HCT116 (cell line): ENCODE results near the gene ZSCAN16. TPM values are rescaled to one million over a fixed set of nuclear protein-coding genes. Genes with fewer than 3 reads are reported as not detected.

ENCODE experiments used
- ATAC-seq: fragments of 200-7000 bp; cut with Tn5 transposase; 2 replicates; pipeline ENCODE4 v1.9.1; 2020; ENCODE audit warnings: mild to moderate bottlenecking, moderate library complexity
- BruUV-seq: library from RNA; stranded (reverse); fragments of 400-500 nt; replicated peaks from 2 replicates; lab custom pipeline; 2021; lab: Mats Ljungman, UMichigan
- CTCF ChIA-PET: fragments of 300-600 bp; sonication (Branson Sonifier 250); formaldehyde crosslinking; loops from one replicate; lab custom pipeline; 2021; ENCODE audit warnings: antibody characterized with exemption; lab: Charles Lee
- POLR2A ChIA-PET: fragments of 300-600, 350-600 bp; sonication (Branson Sonifier 250); formaldehyde crosslinking; loops from one replicate; lab custom pipeline; 2021; ENCODE audit warnings: antibody characterized with exemption; lab: Charles Lee
- RAD21 ChIA-PET, 2 experiments: fragments of 300-600 bp; sonication (Branson Sonifier 250); formaldehyde crosslinking; loops; one replicate each; lab custom pipeline; 2023; ENCODE audit warnings: low total read pairs in 2 of 2; ENCODE audit not compliant: uncharacterized antibody in 2 of 2, unreplicated experiment in 2 of 2, low non-redundant PET in 1 of 2; lab: Charles Lee
- DNase-seq: peaks from one replicate; pipeline ENCODE4 v3.0.0-alpha.2; 2010; ENCODE audit warnings: low read depth, low spot score
- H2AFZ ChIP-seq: fragments of 200-600 bp; shearing (Covaris generic), sonication (generic); 2 replicates; pipeline ENCODE4 v1.6.1; 2017; ENCODE audit warnings: low read depth, mixed run types, mixed read lengths, antibody characterized with exemption, low read length; ENCODE audit not compliant: poor library complexity, severe bottlenecking
- H3K27ac ChIP-seq: 2 replicates; pipeline ENCODE4 v1.5.1; 2012; ENCODE audit warnings: low read depth, low read length
- H3K27me3 ChIP-seq: fragments of 200-600 bp; sonication (generic); 2 replicates; pipeline ENCODE4 v1.6.1; 2016; ENCODE audit warnings: mixed run types, low read length, mixed read lengths; ENCODE audit not compliant: insufficient read depth
- H3K36me3 ChIP-seq, 2 experiments: fragments of 200-500 bp in 1 of 2; fragments of 200-600 bp in 1 of 2; sonication (Bioruptor generic) in 1 of 2; sonication (generic) in 1 of 2; 2 replicates each; pipeline versions ENCODE4 v1.5.1 to v1.6.1; 2014 to 2016; ENCODE audit warnings: low read length in 2 of 2, inconsistent platforms in 1 of 2, mixed read lengths in 1 of 2, mixed run types in 1 of 2; ENCODE audit not compliant: insufficient read depth in 2 of 2, control insufficient read depth in 1 of 2
- H3K4me1 ChIP-seq, 2 experiments: fragments of 200-600 bp in 1 of 2; sonication (generic) in 1 of 2; 2 replicates each; pipeline versions ENCODE4 v1.5.1 to v1.6.1; 2012 to 2017; ENCODE audit warnings: low read length in 2 of 2, inconsistent platforms in 1 of 2, mild to moderate bottlenecking in 1 of 2, mixed read lengths in 1 of 2, mixed run types in 1 of 2, moderate library complexity in 1 of 2; ENCODE audit not compliant: insufficient read depth in 2 of 2, control insufficient read depth in 1 of 2
- H3K4me2 ChIP-seq: fragments of 200-600 bp; sonication (generic); 2 replicates; pipeline ENCODE4 v1.6.1; 2017; ENCODE audit warnings: mixed run types, low read length, mixed read lengths
- H3K4me3 ChIP-seq, 2 experiments: fragments of 200-600 bp in 1 of 2; sonication (generic) in 1 of 2; replicated peaks in 1 of 2; 2 replicates each; pipeline ENCODE4 v1.5.1; 2011 to 2016; ENCODE audit warnings: low read length in 2 of 2, control low read depth in 1 of 2, low read depth in 1 of 2, mild to moderate bottlenecking in 1 of 2, mixed read lengths in 1 of 2, mixed run types in 1 of 2
- H3K79me2 ChIP-seq: fragments of 200-600 bp; sonication (generic); 2 replicates; pipeline ENCODE4 v1.6.1; 2017; ENCODE audit warnings: mild to moderate bottlenecking, mixed run types, low read length, moderate library complexity, mixed read lengths; ENCODE audit not compliant: insufficient read depth
- H3K9ac ChIP-seq: fragments of 200-600 bp; sonication (generic); 2 replicates; pipeline ENCODE4 v1.6.1; 2016; ENCODE audit warnings: low read length, mixed read lengths
- H3K9me2 ChIP-seq: fragments of 200-600 bp; sonication (generic), shearing (Covaris generic); 2 replicates; pipeline ENCODE4 v1.6.1; 2017; ENCODE audit warnings: mixed run types, mild to moderate bottlenecking, moderate library complexity; ENCODE audit not compliant: insufficient read depth
- H3K9me3 ChIP-seq, 2 experiments: fragments of 200-500 bp in 1 of 2; fragments of 200-600 bp in 1 of 2; sonication (Bioruptor generic) in 1 of 2; sonication (generic) in 1 of 2; 2 replicates each; pipeline ENCODE4 v1.6.1; 2014 to 2017; ENCODE audit warnings: low read length in 2 of 2, mixed read lengths in 2 of 2, inconsistent platforms in 1 of 2, low read depth in 1 of 2, mild to moderate bottlenecking in 1 of 2, mixed run types in 1 of 2, moderate library complexity in 1 of 2; ENCODE audit not compliant: control insufficient read depth in 1 of 2, insufficient read depth in 1 of 2
- H4K20me1 ChIP-seq: fragments of 200-600 bp; sonication (generic), shearing (Covaris generic); 2 replicates; pipeline ENCODE4 v1.6.1; 2017; ENCODE audit warnings: mixed run types, mild to moderate bottlenecking, moderate library complexity; ENCODE audit not compliant: insufficient read depth
- CBX3 ChIP-seq: IDR thresholded peaks from 2 replicates; pipeline ENCODE4 v1.6.1; 2012; ENCODE audit warnings: low read depth
- CEBPB ChIP-seq: IDR thresholded peaks from 2 replicates; pipeline ENCODE4 v1.6.1; 2012; ENCODE audit warnings: low read depth
- CTCF ChIP-seq, 3 experiments: fragments of 200-600 bp in 1 of 3; sonication (generic) in 1 of 3; IDR thresholded peaks in 2 of 3; conservative IDR thresholded peaks in 1 of 3; 2 replicates each; pipeline ENCODE4 v1.5.1; 2012 to 2017; ENCODE audit warnings: low read depth in 2 of 3, low read length in 2 of 3, antibody characterized with exemption in 1 of 3, borderline replicate concordance in 1 of 3, control low read depth in 1 of 3, mild to moderate bottlenecking in 1 of 3, mixed read lengths in 1 of 3, mixed run types in 1 of 3, moderate library complexity in 1 of 3; ENCODE audit not compliant: insufficient read depth in 1 of 3
- EGR1 ChIP-seq: IDR thresholded peaks from 2 replicates; pipeline ENCODE4 v1.6.1; 2012; ENCODE audit warnings: low read depth
- ELF1 ChIP-seq: IDR thresholded peaks from 2 replicates; pipeline ENCODE4 v1.6.1; 2012; ENCODE audit warnings: low read depth, borderline replicate concordance
- EZH2 ChIP-seq: fragments of 200-600 bp; sonication (generic); IDR thresholded peaks from 2 replicates; pipeline ENCODE4 v1.6.1; 2017; ENCODE audit warnings: antibody characterized with exemption, mixed run types
- EZH2phosphoT487 ChIP-seq: fragments of 200-600 bp; IDR thresholded peaks from 2 replicates; pipeline ENCODE4 v1.6.1; 2018; ENCODE audit warnings: antibody characterized with exemption, borderline replicate concordance
- FOSL1 ChIP-seq: IDR thresholded peaks from 2 replicates; pipeline ENCODE4 v1.6.1; 2012; ENCODE audit warnings: low read depth
- POLR2A ChIP-seq: IDR thresholded peaks from 2 replicates; pipeline ENCODE4 v1.7.0; 2011; ENCODE audit warnings: borderline replicate concordance; ENCODE audit not compliant: insufficient read depth, insufficient read length; ENCODE audit errors: extremely low read depth
- POLR2AphosphoS5 ChIP-seq: IDR thresholded peaks from 2 replicates; pipeline ENCODE4 v1.6.1; 2011; ENCODE audit warnings: mild to moderate bottlenecking, low read depth, low read length, moderate library complexity
- SP1 ChIP-seq: IDR thresholded peaks from 2 replicates; pipeline ENCODE4 v1.6.1; 2012; ENCODE audit warnings: low read depth
- SRF ChIP-seq: IDR thresholded peaks from 2 replicates; pipeline ENCODE4 v1.6.1; 2012; ENCODE audit warnings: low read depth
- TCF7L2 ChIP-seq: IDR thresholded peaks from 2 replicates; pipeline ENCODE4 v1.7.0; 2011; ENCODE audit warnings: borderline replicate concordance, inconsistent platforms; ENCODE audit not compliant: insufficient read depth, insufficient read length; ENCODE audit errors: extremely low read depth
- YY1 ChIP-seq: IDR thresholded peaks from 2 replicates; pipeline ENCODE4 v1.6.1; 2011; ENCODE audit warnings: low read length, low read depth, moderate library complexity, mild to moderate bottlenecking; ENCODE audit not compliant: insufficient replicate concordance; ENCODE audit errors: extremely low read depth
- ZFX ChIP-seq: fragments of 450-650 bp; IDR thresholded peaks from 2 replicates; pipeline ENCODE4 v1.6.1; 2017
- intact Hi-C: fragments of 100-400 bp; cut with micrococcal nuclease; formaldehyde crosslinking; loops from 2 replicates; pipeline ENCODE4 v1.10.0; 2022
- total RNA-seq: library from RNA; stranded (reverse); gene quantifications from one replicate; pipeline ENCODE4 v1.2.1, GENCODE V29; 2021; ENCODE audit not compliant: unreplicated experiment
- TF ChIP-seq, protein P1 (sequence below): IDR thresholded peaks from 2 replicates; pipeline ENCODE4 v1.6.1; 2012
- TF ChIP-seq, protein P2 (sequence below): IDR thresholded peaks from 2 replicates; pipeline ENCODE4 v1.6.1; 2012; ENCODE audit warnings: low read depth
- TF ChIP-seq, protein P3 (sequence below): IDR thresholded peaks from 2 replicates; pipeline ENCODE4 v1.6.1; 2011; ENCODE audit warnings: mild to moderate bottlenecking, low read length, moderate library complexity; ENCODE audit not compliant: insufficient replicate concordance; ENCODE audit errors: extremely low read depth

Gene ZSCAN16
- total RNA-seq, 1 experiment from 2014 or later = 5.0 TPM

DNA sequence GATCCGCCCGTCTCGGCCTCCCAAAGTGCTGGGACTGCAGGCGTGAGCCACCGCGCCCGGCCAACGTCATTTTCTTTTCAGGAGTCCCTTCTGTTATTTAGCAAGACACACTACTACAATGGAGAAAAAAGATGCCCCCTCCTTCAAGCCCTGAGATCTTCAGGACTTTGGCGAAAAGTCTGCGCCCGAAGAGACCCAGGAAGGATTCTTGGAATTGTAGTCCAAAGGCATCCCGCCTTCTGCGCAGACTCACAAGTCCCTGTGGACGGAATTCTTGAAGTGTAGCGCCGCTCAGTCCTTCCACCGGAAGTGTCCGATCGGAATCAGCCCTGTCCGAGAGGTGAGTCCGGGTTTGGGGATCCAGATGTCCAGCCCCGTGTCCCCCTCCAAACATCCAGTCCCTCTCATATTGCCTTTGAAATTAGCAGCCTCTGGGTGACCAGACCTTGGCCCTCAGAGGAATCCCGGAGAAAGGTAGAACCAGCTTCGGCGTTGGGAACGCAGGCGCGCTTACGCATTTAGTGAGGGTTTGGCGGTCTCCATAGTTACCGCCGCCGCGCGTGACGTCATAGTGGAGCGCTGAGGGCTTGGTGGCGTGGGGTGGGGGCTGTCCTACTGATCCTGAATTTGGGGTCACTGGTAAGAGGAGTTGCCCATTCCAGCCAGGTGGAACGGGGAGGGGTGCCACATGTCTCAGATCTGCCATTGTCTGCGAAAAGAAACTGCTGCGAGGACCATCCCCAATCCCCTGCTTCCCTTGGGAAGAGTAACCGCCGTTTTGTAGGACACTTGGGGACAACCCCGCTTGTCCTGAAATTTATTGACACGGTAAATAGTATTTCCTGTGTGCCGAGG, 43.6 kb upstream of the ZSCAN16 start:
- H3K27ac ChIP-seq = peak overlapping the region; percentile 81
- CTCF ChIA-PET = no interaction called here
- no peaks in the 10 kb centered on the region for H4K20me1 ChIP-seq
- H3K4me2 ChIP-seq = peak overlapping the region; percentile 80
- DNase-seq (peak; percentile 97), ATAC-seq (peak; percentile 84)
- peak overlapping the region; percentile 94 for H3K9ac ChIP-seq
- H3K9me2 ChIP-seq = no peaks in the 10 kb centered on the region
- intact Hi-C loops = no loop called here
- POLR2A ChIA-PET = no interaction called here
- H3K36me3 ChIP-seq = peaks cover 14 to 18% of the 10 kb centered on the region in 2 experiments
- peaks cover 34% of the 10 kb centered on the region for H3K79me2 ChIP-seq
- H2AFZ ChIP-seq = peak overlapping the region; percentile 41
- no peaks in the 10 kb centered on the region for H3K9me3 ChIP-seq
- peaks cover 8 to 20% of the 10 kb centered on the region in 2 experiments; a peak in 3 of 4 replicates for H3K4me1 ChIP-seq
- H3K27me3 ChIP-seq = no peaks in the 10 kb centered on the region
- RAD21 ChIA-PET = no interaction called here
- H3K4me3 ChIP-seq = peak overlapping the region; percentile 68 to 94
- no TSS peak for BruUV-seq
- TF ChIP-seq, protein P1, sequence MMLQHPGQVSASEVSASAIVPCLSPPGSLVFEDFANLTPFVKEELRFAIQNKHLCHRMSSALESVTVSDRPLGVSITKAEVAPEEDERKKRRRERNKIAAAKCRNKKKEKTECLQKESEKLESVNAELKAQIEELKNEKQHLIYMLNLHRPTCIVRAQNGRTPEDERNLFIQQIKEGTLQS = no peak; the same call in 1 of the 2 replicates
- TF ChIP-seq CTCF (IDR thresholded peaks at IDR 0.05 in 2 of 3, conservative IDR thresholded peaks at IDR 0.05 in 1 of 3; ENCODE audit: borderline replicate concordance in 1 of 3, insufficient read depth in 1 of 3, low read depth in 2 of 3, low read length in 2 of 3) (no peak), SRF (peak; percentile 87), FOSL1 (no peak; the same call in 1 of the 2 replicates), YY1 (peak; percentile 82), EZH2phosphoT487 (no peak), TCF7L2 (peak; percentile 10), SP1 (peak; percentile 85), POLR2AphosphoS5 (peak; percentile 54), CBX3 (peak; percentile 98), CEBPB (no peak), ELF1 (peak; percentile 61; the same call in 1 of the 2 replicates), POLR2A (no peak), ZFX (no peak), EGR1 (0 out of 2 replicates have a peak, but pooled peaks have one; percentile 14), EZH2 (no peak)
- TF ChIP-seq, protein P2, sequence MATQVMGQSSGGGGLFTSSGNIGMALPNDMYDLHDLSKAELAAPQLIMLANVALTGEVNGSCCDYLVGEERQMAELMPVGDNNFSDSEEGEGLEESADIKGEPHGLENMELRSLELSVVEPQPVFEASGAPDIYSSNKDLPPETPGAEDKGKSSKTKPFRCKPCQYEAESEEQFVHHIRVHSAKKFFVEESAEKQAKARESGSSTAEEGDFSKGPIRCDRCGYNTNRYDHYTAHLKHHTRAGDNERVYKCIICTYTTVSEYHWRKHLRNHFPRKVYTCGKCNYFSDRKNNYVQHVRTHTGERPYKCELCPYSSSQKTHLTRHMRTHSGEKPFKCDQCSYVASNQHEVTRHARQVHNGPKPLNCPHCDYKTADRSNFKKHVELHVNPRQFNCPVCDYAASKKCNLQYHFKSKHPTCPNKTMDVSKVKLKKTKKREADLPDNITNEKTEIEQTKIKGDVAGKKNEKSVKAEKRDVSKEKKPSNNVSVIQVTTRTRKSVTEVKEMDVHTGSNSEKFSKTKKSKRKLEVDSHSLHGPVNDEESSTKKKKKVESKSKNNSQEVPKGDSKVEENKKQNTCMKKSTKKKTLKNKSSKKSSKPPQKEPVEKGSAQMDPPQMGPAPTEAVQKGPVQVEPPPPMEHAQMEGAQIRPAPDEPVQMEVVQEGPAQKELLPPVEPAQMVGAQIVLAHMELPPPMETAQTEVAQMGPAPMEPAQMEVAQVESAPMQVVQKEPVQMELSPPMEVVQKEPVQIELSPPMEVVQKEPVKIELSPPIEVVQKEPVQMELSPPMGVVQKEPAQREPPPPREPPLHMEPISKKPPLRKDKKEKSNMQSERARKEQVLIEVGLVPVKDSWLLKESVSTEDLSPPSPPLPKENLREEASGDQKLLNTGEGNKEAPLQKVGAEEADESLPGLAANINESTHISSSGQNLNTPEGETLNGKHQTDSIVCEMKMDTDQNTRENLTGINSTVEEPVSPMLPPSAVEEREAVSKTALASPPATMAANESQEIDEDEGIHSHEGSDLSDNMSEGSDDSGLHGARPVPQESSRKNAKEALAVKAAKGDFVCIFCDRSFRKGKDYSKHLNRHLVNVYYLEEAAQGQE = no peak
- TF ChIP-seq, protein P3, sequence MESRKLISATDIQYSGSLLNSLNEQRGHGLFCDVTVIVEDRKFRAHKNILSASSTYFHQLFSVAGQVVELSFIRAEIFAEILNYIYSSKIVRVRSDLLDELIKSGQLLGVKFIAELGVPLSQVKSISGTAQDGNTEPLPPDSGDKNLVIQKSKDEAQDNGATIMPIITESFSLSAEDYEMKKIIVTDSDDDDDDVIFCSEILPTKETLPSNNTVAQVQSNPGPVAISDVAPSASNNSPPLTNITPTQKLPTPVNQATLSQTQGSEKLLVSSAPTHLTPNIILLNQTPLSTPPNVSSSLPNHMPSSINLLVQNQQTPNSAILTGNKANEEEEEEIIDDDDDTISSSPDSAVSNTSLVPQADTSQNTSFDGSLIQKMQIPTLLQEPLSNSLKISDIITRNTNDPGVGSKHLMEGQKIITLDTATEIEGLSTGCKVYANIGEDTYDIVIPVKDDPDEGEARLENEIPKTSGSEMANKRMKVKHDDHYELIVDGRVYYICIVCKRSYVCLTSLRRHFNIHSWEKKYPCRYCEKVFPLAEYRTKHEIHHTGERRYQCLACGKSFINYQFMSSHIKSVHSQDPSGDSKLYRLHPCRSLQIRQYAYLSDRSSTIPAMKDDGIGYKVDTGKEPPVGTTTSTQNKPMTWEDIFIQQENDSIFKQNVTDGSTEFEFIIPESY = no peak
